ENCODE results near the gene CUL9.

GRCh38 chr6:43196337-43196736 lies 14.3 kb downstream of the CUL9 start:
- TF ChIP-seq GABPA (IDR thresholded peaks at IDR 0.05 in 1 of 2, conservative IDR thresholded peaks at IDR 0.05 in 1 of 2), result no peak
- TF ChIP-seq CTCF (IDR thresholded peaks at IDR 0.05; ENCODE audit: low read depth, low read length, missing input control), result no peak
- TF ChIP-seq RXRA (IDR thresholded peaks at IDR 0.05), result no peak
- TF ChIP-seq MAX (IDR thresholded peaks at IDR 0.05), result no peak
- TF ChIP-seq ATF3 (IDR thresholded peaks at IDR 0.05), result no peak
- TF ChIP-seq EGR1 (IDR thresholded peaks at IDR 0.05; ENCODE audit: low read depth in 2 of 2), result no peak
- TF ChIP-seq RAD21 (IDR thresholded peaks at IDR 0.05), result no peak
- no peak for TF ChIP-seq HNF4A (conservative IDR thresholded peaks at IDR 0.05)
- no peak for TF ChIP-seq SP1 (IDR thresholded peaks at IDR 0.05)
- no peak for TF ChIP-seq FOXA1 (IDR thresholded peaks at IDR 0.05)
- TF ChIP-seq ZBTB33 (IDR thresholded peaks at IDR 0.05), result no peak
